ENCODE results near the gene CELA2A.
A peak's percentile ranks its signal among the peaks of the same experiment; 100 is the strongest.
"Not testable (repeated sequence)": the region's sequence is repeated elsewhere in the genome, so short reads cannot be mapped to it uniquely, and the experiment has no call there.

CELA2A gene

DNA sequence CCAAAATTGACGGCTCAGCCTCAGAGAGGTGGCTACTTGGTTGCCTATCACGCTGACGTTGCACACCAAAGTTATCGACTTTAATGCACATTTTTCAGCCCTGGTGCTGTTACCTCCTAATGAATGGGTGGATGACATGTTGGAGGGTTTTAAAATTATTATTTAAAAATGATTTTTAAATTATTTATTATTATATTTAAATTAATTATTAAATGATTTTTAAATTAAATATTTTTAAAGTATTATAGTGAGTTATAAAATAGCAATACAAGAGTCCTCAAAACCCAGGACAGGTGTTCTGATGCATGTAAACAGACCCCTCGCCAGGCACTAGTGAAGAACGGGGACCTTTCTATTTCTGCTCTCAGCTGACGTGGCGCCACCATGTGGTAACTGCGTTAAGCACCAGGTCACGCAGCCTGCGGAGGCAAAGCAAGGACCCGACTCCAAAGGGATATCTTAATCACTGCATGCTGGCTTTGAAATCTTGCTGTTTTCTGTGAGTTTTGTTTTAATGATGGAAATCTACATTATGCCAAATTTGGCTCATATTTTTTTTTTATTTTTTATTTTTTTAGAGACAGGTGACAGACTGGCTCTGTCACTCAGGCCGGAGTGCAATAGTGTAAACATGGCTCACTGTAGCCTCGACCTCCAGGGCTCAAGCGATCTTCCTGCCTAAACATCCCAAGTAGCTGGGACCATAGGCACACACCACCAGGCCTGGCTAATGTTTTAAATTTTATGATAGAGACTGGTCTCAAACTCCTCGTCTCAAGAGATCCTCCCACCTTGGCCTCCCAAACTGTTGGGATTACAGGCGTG is 44.9 kb downstream of the CELA2A start:
- peak; percentile 24 for DNase-seq

GRCh38 chr1:15504436-15504835 is 47.9 kb downstream of the CELA2A start:
- DNase-seq: no peak

- DNase-seq: no peak
Observed at GRCh38 chr1:15506831-15507230, 50.3 kb downstream of the CELA2A start.

DNA sequence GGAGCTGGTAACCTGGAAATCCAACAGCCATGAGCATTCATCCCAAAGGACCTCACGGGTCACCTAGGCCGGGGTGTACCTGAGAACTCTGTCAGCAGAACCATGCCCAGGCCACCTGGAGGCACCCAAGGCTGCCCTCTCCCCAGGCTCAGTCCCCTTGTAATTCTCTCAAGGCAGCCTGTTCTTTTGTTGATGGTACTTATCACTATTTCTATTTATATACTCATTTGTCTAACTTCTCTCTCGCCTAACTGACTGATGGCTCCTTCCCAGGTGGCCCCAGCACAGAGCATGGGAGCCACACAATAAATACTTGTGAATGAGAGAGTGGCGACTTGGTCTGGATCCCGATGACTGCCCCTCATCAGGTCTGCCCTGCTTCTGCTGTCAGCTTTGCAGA is 50.7 kb downstream of the CELA2A start:
- DNase-seq: no peak

DNA sequence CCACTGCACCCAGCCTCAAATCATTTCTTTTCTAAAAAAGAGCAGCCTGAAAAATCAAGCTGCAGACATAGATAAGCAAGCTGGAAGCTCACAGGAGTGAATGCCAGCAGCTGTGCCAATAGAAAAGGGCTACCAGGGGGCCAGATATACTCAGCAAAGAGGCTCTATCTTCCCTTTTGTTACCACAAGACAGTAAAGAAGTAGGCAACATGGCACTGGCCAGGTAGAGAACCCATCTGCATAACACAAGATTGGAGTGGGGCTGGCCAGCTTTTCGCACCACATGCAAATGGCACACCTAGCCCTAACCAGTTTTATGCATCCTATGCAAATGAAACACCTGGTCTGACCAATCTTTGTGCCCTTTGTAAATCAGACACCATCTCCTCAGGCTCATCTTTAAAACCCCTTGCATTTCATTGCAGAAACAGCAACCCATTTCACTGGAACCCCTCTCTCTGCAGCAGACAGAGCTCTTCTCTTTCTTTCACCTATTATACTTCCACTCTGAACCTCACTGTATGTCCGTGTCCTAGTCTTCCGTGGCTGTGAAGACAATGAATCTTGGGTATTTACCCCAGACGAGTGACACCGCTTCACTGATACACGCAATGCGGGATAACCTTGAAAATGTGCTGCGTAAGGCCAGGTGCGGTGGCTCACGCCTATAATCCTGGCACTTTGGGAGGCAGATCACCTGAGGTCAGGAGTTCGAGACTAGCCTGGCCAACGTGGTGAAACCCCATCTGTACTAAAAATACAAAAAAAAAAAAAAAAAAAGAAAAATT is 52.4 kb downstream of the CELA2A start:
- DNase-seq: no peak

GRCh38 chr1:15509586-15509985 is 53.1 kb downstream of the CELA2A start:
- no peak for DNase-seq

DNA sequence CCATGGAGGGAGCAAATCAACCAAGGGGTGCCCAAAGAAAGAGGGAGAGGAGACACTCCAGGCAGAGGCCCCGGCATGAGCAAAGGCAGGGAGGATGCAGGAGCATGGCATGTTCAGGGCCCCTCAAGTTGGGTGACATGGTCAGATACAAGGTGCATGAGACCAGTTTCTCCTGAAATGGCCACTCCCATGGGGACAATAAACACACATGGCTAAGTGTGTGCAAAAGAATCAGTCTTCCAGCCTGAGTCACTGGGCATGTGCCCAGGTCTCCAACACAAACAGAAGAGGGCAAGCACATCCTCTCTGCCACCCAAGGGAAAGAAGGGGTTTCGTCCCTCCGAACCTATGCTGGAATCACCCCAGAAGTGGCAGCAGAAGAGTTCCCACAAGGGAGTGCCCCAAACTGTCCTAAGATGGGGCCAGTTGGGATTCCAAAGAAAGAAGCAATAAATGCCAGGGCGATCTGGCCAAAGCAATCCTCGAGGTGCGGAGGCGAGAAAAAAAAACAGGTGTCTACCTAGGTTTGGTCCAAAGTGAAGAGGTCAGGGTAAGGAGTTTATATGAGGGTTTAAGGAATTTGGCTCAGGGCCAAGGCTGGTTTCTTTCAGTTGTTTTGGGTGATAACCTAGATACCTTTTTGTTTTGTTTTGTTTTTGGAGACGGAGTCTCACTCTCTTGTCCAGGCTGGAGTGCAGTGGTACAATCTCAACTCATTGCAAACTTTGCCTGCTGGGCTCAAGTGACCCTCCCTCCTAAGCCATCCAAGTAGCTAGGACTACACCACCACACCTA is 54.3 kb downstream of the CELA2A start:
- no peak for DNase-seq

- no peak for DNase-seq
Observed at GRCh38 chr1:15513192-15513591, 56.7 kb downstream of the CELA2A start.

- no peak for DNase-seq
Observed at GRCh38 chr1:15513919-15514318, 57.4 kb downstream of the CELA2A start.

DNA sequence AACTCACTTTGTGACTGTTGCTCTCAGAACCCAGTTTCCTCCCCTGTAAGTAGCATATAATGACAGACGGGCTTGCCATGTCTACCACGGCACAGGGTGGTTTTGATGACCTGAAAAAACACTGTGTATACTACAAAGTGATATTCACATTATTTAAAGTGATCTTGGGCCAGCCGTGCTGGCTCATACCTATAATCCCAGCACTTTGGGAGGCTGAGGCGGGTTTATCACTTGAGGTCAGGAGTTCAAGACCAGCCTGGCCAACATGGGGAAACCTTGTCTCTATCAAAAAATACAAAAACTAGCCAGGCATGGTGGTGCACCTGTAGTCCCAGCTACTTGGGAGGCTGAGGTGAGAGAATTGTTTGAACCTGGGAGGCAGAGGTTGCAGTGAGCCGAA is 58.0 kb downstream of the CELA2A start:
- not testable (repeated sequence) for DNase-seq

GRCh38 chr1:15515022-15515663 is 58.6 kb downstream of the CELA2A start:
- no peak for DNase-seq

DNA sequence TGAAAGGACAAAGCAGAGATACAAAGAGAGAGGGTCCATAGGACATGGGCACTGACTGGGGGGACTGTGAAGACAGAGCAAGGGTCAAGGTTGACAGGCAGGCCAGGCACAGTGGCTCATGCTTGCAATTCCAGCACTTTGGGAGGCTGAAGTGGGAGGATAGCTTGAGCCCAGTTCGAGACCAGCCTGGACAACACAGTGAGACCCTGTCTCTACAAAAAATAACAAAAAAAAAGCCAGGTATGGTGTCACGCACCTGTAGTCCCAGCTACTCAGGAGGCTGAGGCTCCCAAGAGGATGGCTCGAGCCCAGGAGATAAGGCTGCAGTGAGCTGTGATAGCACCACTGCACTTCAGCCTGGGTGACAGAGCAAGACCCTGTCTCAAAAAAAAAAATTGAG is 63.1 kb downstream of the CELA2A start:
- DNase-seq: no peak

DNA sequence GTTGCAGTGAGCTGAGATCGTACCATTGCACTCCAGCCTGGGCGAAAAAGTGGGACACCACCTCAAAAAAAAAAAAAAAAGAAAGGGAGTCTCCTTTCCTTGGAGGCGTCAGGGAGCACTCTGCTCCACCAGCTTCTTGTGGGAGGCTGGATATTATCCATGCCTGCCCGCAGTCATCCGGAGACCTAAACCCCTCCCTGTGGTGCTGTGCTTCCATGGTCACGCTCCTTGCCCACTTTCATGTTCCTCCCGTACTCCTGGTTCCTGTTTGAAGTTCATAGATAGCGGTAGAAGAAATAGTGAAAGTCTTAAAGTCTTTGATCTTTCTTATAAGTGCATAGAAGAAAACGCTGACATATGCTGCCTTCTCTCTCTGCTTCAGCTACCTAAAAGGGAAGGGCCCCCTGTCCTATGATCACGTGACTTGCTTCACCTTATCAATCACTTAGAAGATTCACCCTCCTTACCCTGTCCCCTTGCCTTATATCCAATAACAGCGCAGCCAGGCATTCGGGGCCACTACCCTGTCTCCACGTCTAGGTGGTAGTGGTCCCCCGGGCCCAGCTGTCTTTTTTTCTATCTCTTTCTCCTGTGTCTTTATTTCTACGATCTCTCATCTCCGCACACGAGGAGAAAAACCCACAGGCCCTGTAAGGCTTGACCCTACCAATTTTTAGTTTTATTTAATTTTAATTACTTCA is 64.8 kb downstream of the CELA2A start:
- not testable (repeated sequence) for DNase-seq
